ENCODE results near the gene ZNF710.
"Not testable (repeated sequence)": the region's sequence is repeated elsewhere in the genome, so short reads cannot be mapped to it uniquely, and the experiment has no call there.

- TF ChIP-seq CTCF, POLR2A (IDR thresholded peaks at IDR 0.05): not testable (repeated sequence)
These were observed 45.6 kb upstream of the ZNF710 start for GRCh38 chr15:89955449-89955998.
